HepG2 (cell line): Measurements from ENCODE around the gene CD28. TPM values are rescaled to one million over a fixed set of nuclear protein-coding genes. Genes with fewer than 3 reads are reported as not detected.

Experiments used
- ATAC-seq: fragments of 200-7000 bp; cut with Tn5 transposase; 3 replicates; pipeline ENCODE4 v1.9.1; 2020; ENCODE audit warnings: mild to moderate bottlenecking, moderate library complexity
- BruUV-seq: library from RNA; stranded (reverse); fragments of 400-500 nt; replicated peaks from 2 replicates; lab custom pipeline; 2021; lab: Mats Ljungman, UMichigan
- CTCF ChIA-PET: fragments of 300-600 bp; formaldehyde crosslinking; extraction: SDS; loops from one replicate; lab custom pipeline; 2021; ENCODE audit warnings: low total read pairs, inconsistent platforms, low intra/inter-chr PET ratio; lab: Yijun Ruan, JAX
- POLR2A ChIA-PET: fragments of 350-600 bp; sonication (Branson Sonifier 250); formaldehyde crosslinking; loops from one replicate; lab custom pipeline; 2020; ENCODE audit warnings: antibody characterized with exemption, inconsistent platforms; lab: Yijun Ruan, JAX
- DNase-seq: peaks from one replicate; pipeline ENCODE4 v3.0.0-alpha.2; 2015; ENCODE audit warnings: low spot score
- FAIRE-seq: peaks from 3 replicates; lab custom pipeline; 2011; peaks lifted over from hg19 to GRCh38; lab: Jason Lieb, UNC
- H2AFZ ChIP-seq: one replicate; pipeline ENCODE4 v1.6.1; 2011; ENCODE audit warnings: low read length, inconsistent platforms
- H3K27ac ChIP-seq: fragments of 300-600 bp; 3 replicates; pipeline ENCODE4 v1.8.0; 2011; ENCODE audit warnings: mixed run types, mild to moderate bottlenecking, mixed read lengths, low read length, inconsistent platforms; ENCODE audit not compliant: insufficient read depth; ENCODE audit errors: extremely low read length
- H3K27me3 ChIP-seq, 2 experiments: fragments of 200-600 bp in 1 of 2; 2 replicates in 1 of 2; 3 replicates in 1 of 2; pipeline versions ENCODE4 v1.6.0 to v1.8.0; 2011; ENCODE audit warnings: low read length in 2 of 2, mild to moderate bottlenecking in 2 of 2, moderate library complexity in 2 of 2, inconsistent platforms in 1 of 2; ENCODE audit not compliant: insufficient read depth in 2 of 2, control insufficient read depth in 1 of 2
- H3K36me3 ChIP-seq, 2 experiments: fragments of 200-600 bp in 1 of 2; replicated peaks in 1 of 2; 2 replicates in 1 of 2; 3 replicates in 1 of 2; pipeline versions ENCODE4 v1.5.1 to v1.8.0; 2011; ENCODE audit warnings: low read length in 2 of 2, inconsistent platforms in 1 of 2; ENCODE audit not compliant: insufficient read depth in 2 of 2, control insufficient read depth in 1 of 2
- H3K4me1 ChIP-seq: 2 replicates; pipeline ENCODE4 v1.5.1; 2012; ENCODE audit warnings: low read length, inconsistent platforms; ENCODE audit not compliant: insufficient read depth
- H3K4me2 ChIP-seq: 2 replicates; pipeline ENCODE4 v1.6.0; 2011; ENCODE audit warnings: low read depth, low read length, inconsistent platforms
- H3K4me3 ChIP-seq, 3 experiments: fragments of 200-600 bp in 1 of 3; sonication (generic), shearing (Covaris generic) in 1 of 3; replicated peaks in 1 of 3; 2 replicates each; pipeline ENCODE4 v1.5.1; 2011 to 2016; ENCODE audit warnings: low read length in 3 of 3, inconsistent platforms in 2 of 3, low read depth in 2 of 3, mild to moderate bottlenecking in 2 of 3, control low read depth in 1 of 3, mixed read lengths in 1 of 3; ENCODE audit not compliant: insufficient read depth in 1 of 3
- H3K79me2 ChIP-seq: one replicate; pipeline ENCODE4 v1.6.1; 2011; ENCODE audit warnings: low read length, inconsistent platforms; ENCODE audit not compliant: insufficient read depth
- H3K9ac ChIP-seq: 2 replicates; pipeline ENCODE4 v1.6.0; 2011; ENCODE audit warnings: mild to moderate bottlenecking, low read depth, low read length, inconsistent platforms; ENCODE audit not compliant: insufficient read depth
- H3K9me3 ChIP-seq: 2 replicates; pipeline ENCODE4 v1.5.1; 2012; ENCODE audit warnings: mild to moderate bottlenecking, low read length
- H4K20me1 ChIP-seq: 2 replicates; pipeline ENCODE4 v1.6.0; 2011; ENCODE audit warnings: inconsistent platforms, mild to moderate bottlenecking, low read length, moderate library complexity; ENCODE audit not compliant: insufficient read depth
- FOXA1 ChIP-seq, 2 experiments: fragments of 450-650 bp in 1 of 2; sonication (generic) in 1 of 2; formaldehyde crosslinking in 1 of 2; IDR thresholded peaks; 2 replicates each; pipeline versions ENCODE4 v1.4.0 to v1.6.1; 2016 to 2020; ENCODE audit warnings: missing genetic modification reagents in 1 of 2
- FOXA3 ChIP-seq: IDR thresholded peaks from 2 replicates; pipeline ENCODE4 v1.6.1; 2016; ENCODE audit warnings: missing genetic modification reagents, missing compliant biosample characterization
- JUN ChIP-seq: sonication (generic); formaldehyde crosslinking; IDR thresholded peaks from 2 replicates; pipeline ENCODE4 v1.4.0; 2020; ENCODE audit warnings: mild to moderate bottlenecking, missing genetic modification reagents
- NR1H2 ChIP-seq: sonication (generic); formaldehyde crosslinking; IDR thresholded peaks from 2 replicates; pipeline ENCODE4 v1.8.1; 2022; ENCODE audit warnings: low read depth, missing genetic modification reagents, borderline replicate concordance
- RFXANK ChIP-seq: IDR thresholded peaks from 2 replicates; pipeline ENCODE4 v1.6.1; 2016
- ZNF589 ChIP-seq: sonication (generic); formaldehyde crosslinking; conservative IDR thresholded peaks from 2 replicates; pipeline ENCODE4 v1.8.0; 2022; ENCODE audit warnings: mild to moderate bottlenecking, moderate library complexity, missing genetic modification reagents
- WGBS: methylation state at CpG from one replicate; pipeline ENCODE4 v1.1.6; 2017; ENCODE audit warnings: low lambda C conversion rate; 5-methylcytosine and 5-hydroxymethylcytosine counted together
- in situ Hi-C: cut with HindIII; loops from 2 replicates; pipeline ENCODE4 v1.10.0; 2017; ENCODE audit warnings: low pct_unique_long_range_greater_than_20kb; ENCODE audit not compliant: extremely low pct_ligation_motif_present
- intact Hi-C: fragments of 100-400 bp; cut with micrococcal nuclease; formaldehyde crosslinking; loops from one replicate; pipeline ENCODE4 v1.10.0; 2022; ENCODE audit not compliant: unreplicated experiment
- polyA plus RNA-seq, 8 experiments: library from polyadenylated mRNA; depleted of rRNA in 3 of 8; stranded (reverse) in 7 of 8; unstranded in 1 of 8; fragments of >200 nt; fragmentation: Illumina TruSeq in 4 of 8; extraction: Trizol in 4 of 8; gene quantifications; 2 replicates each; pipeline versions ENCODE4 v1.2.1 to v1.2.3, GENCODE V29; 2011 to 2016; ENCODE audit warnings: low read depth in 4 of 8, missing spikeins in 1 of 8, mixed read lengths in 1 of 8; ENCODE audit not compliant: insufficient read depth in 1 of 8
- total RNA-seq, 5 experiments: library from RNA; depleted of rRNA; stranded (reverse); fragments of >200 nt; fragmentation: Illumina TruSeq; extraction: Trizol; gene quantifications; 2 replicates each; pipeline ENCODE4 v1.2.3, GENCODE V29; 2016; ENCODE audit warnings: low read depth in 1 of 5
- TF ChIP-seq, protein P1 (sequence below): sonication (generic); formaldehyde crosslinking; IDR thresholded peaks from 2 replicates; pipeline ENCODE4 v1.8.0; 2022; ENCODE audit warnings: missing genetic modification reagents, mild to moderate bottlenecking, borderline replicate concordance

CD28 gene
- total and polyA plus RNA-seq, 2 of the 13 experiments (the other 11 are each of a cell fraction or from before 2014, with no cell fraction given), result not detected

DNA sequence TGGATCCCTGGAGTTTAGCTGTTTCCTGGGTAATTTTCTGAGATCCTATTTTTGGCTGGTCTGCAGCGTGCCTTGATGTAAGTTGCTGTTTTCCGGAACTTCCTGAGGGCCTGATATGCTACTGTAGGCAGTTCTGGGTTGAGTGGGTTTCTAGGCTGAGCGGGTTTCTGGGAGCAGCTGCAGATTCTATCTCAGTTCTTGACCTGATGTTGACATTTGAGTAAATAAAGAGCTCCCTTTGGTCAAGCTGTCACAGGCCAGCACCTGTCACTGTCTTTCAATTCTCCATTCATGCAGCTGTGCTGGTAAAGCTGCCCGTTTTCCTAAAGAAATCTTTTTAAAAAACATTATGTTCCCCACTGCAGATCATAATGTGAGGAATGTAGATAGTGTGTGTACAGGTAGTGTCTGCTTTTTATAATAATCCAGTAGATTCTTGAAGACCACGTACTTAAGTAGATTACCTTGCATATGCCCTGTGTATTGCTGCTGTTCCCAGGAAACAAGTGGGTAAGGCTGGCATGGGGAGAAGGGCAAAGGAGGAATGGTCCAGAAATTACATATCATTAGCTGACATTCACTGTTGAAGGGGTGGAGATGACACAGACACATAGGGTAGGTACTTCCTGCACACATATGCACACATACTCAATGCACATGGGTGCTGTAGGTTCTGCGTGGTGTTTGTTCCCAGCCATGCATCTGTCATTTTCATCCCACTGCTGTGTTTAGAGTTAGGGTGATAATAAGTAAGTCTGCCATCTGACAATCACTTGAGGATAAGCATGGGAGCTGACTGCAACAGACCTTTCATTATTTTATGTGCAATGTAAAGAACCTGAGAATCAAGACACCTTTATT is 25.9 kb downstream of the CD28 start:
- ATAC-seq (no peak; the same call in 1 of the 3 replicates), DNase-seq (no peak), FAIRE-seq (no peak)
- no peak overlapping the region for H3K4me3 ChIP-seq
- no peak overlapping the region for H3K9ac ChIP-seq
- no peak overlapping the region for H3K27ac ChIP-seq
- H3K79me2 ChIP-seq, result no peaks in the 10 kb centered on the region
- no peaks in the 10 kb centered on the region for H4K20me1 ChIP-seq
- H3K4me1 ChIP-seq, result peaks cover 9% of the 10 kb centered on the region
- no peak overlapping the region for H2AFZ ChIP-seq
- no peak overlapping the region for H3K4me2 ChIP-seq
- no peaks in the 10 kb centered on the region; a peak in 1 of 5 replicates for H3K27me3 ChIP-seq
- POLR2A ChIA-PET, result interaction anchor here (2.0 kb wide), 1 partner anchor 11 kb away, joined by 5 read pairs; no protein-coding TSS in a partner anchor
- BruUV-seq, result no TSS peak
- intact Hi-C loops (no loop called here), in situ Hi-C loops (no loop called here)
- CTCF ChIA-PET, result no interaction called here
- TF ChIP-seq JUN (no peak), RFXANK (CRISPR knock-in tag) (no peak), FOXA1 (IDR thresholded peaks at IDR 0.05) (no peak), FOXA1 (CRISPR knock-in tag; IDR thresholded peaks at IDR 0.05) (peak; percentile 48), NR1H2 (CRISPR knock-in tag) (0 out of 2 replicates have a peak, but pooled peaks have one; percentile 27), FOXA3 (peak; percentile 51; the same call in 1 of the 2 replicates), ZNF589 (CRISPR knock-in tag) (no peak)
- TF ChIP-seq, protein P1, sequence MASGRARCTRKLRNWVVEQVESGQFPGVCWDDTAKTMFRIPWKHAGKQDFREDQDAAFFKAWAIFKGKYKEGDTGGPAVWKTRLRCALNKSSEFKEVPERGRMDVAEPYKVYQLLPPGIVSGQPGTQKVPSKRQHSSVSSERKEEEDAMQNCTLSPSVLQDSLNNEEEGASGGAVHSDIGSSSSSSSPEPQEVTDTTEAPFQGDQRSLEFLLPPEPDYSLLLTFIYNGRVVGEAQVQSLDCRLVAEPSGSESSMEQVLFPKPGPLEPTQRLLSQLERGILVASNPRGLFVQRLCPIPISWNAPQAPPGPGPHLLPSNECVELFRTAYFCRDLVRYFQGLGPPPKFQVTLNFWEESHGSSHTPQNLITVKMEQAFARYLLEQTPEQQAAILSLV (CRISPR knock-in tag), result no peak
- WGBS, result 32% methylated on average over 6 of the region's 6 CpGs
- H3K9me3 ChIP-seq, result no peaks in the 10 kb centered on the region
- H3K36me3 ChIP-seq, result no peaks in the 10 kb centered on the region
